Measurements from ENCODE around the gene SPATS1. TPM values are rescaled to one million over a fixed set of nuclear protein-coding genes. Genes with fewer than 3 reads are reported as not detected.

SPATS1 gene
- total and polyA plus RNA-seq, 2 donors = 0.09 to 0.33 TPM

- peaks cover 0 to 4% of the 10 kb centered on the region in 2 donors for H3K27me3 ChIP-seq (ENCODE audit: control insufficient read depth in 2 of 2, insufficient read depth in 1 of 2, low read length in 1 of 2)
- no peak overlapping the region for H3K27ac ChIP-seq (ENCODE audit: low read depth in 1 of 2, low read length in 1 of 2)
- no peak for DNase-seq (ENCODE audit: low read depth in 6 of 9, low spot score in 9 of 9)
- H3K9me3 ChIP-seq (ENCODE audit: control insufficient read depth in 2 of 2, insufficient read depth in 1 of 2, low read length in 1 of 2) = no peaks in the 10 kb centered on the region
- no peak overlapping the region for H3K4me3 ChIP-seq (ENCODE audit: low read length in 2 of 2)
- no peaks in the 10 kb centered on the region for H3K4me1 ChIP-seq (ENCODE audit: control insufficient read depth in 2 of 2, insufficient read depth in 2 of 2, low read length in 2 of 2)
- 98% methylated on average over 3 of the region's 3 CpGs for WGBS
- H3K36me3 ChIP-seq (ENCODE audit: control insufficient read depth in 2 of 2, insufficient read depth in 2 of 2, low read length in 1 of 2) = no peaks in the 10 kb centered on the region
These were observed 24.3 kb downstream of the SPATS1 start for GRCh38 chr6:44366781-44367180.

GRCh38 chr6:44367681-44368080 lies 25.2 kb downstream of the SPATS1 start:
- Histone ChIP-seq H3K9me3 (ENCODE audit: control insufficient read depth in 2 of 2, insufficient read depth in 1 of 2, low read length in 1 of 2) (no peaks in the 10 kb centered on the region), H3K27me3 (ENCODE audit: control insufficient read depth in 2 of 2, insufficient read depth in 1 of 2, low read length in 1 of 2) (peaks cover 0 to 4% of the 10 kb centered on the region in 2 donors), H3K27ac (ENCODE audit: low read depth in 1 of 2, low read length in 1 of 2) (no peak overlapping the region), H3K4me1 (ENCODE audit: control insufficient read depth in 2 of 2, insufficient read depth in 2 of 2, low read length in 2 of 2) (no peaks in the 10 kb centered on the region), H3K36me3 (ENCODE audit: control insufficient read depth in 2 of 2, insufficient read depth in 2 of 2, low read length in 1 of 2) (no peaks in the 10 kb centered on the region), H3K4me3 (ENCODE audit: low read length in 2 of 2) (no peak overlapping the region)
- no peak for DNase-seq (ENCODE audit: low read depth in 6 of 9, low spot score in 9 of 9)
- WGBS = 19% methylated on average over 2 of the region's 2 CpGs

- WGBS = 99% methylated on average over 3 of the region's 3 CpGs
- Histone ChIP-seq H3K4me3 (ENCODE audit: low read length in 2 of 2) (no peak overlapping the region), H3K4me1 (ENCODE audit: control insufficient read depth in 2 of 2, insufficient read depth in 2 of 2, low read length in 2 of 2) (no peaks in the 10 kb centered on the region), H3K9me3 (ENCODE audit: control insufficient read depth in 2 of 2, insufficient read depth in 1 of 2, low read length in 1 of 2) (no peaks in the 10 kb centered on the region), H3K27me3 (ENCODE audit: control insufficient read depth in 2 of 2, insufficient read depth in 1 of 2, low read length in 1 of 2) (no peaks in the 10 kb centered on the region), H3K27ac (ENCODE audit: low read depth in 1 of 2, low read length in 1 of 2) (no peak overlapping the region), H3K36me3 (ENCODE audit: control insufficient read depth in 2 of 2, insufficient read depth in 2 of 2, low read length in 1 of 2) (no peaks in the 10 kb centered on the region)
- DNase-seq (ENCODE audit: low read depth in 6 of 9, low spot score in 9 of 9) = no peak
These were observed 30.6 kb downstream of the SPATS1 start for GRCh38 chr6:44373051-44373450.

- Histone ChIP-seq H3K9me3 (ENCODE audit: control insufficient read depth in 2 of 2, insufficient read depth in 1 of 2, low read length in 1 of 2) (peaks cover 0 to 3% of the 10 kb centered on the region in 2 donors), H3K36me3 (ENCODE audit: control insufficient read depth in 2 of 2, insufficient read depth in 2 of 2, low read length in 1 of 2) (no peaks in the 10 kb centered on the region), H3K27me3 (ENCODE audit: control insufficient read depth in 2 of 2, insufficient read depth in 1 of 2, low read length in 1 of 2) (no peaks in the 10 kb centered on the region), H3K4me1 (ENCODE audit: control insufficient read depth in 2 of 2, insufficient read depth in 2 of 2, low read length in 2 of 2) (peaks cover 0 to 2% of the 10 kb centered on the region in 2 donors), H3K27ac (ENCODE audit: low read depth in 1 of 2, low read length in 1 of 2) (no peak overlapping the region), H3K4me3 (ENCODE audit: low read length in 2 of 2) (no peak overlapping the region)
- 96% methylated on average over 2 of the region's 2 CpGs for WGBS
- no peak for DNase-seq (ENCODE audit: low read depth in 6 of 9, low spot score in 9 of 9)
These were observed 31.3 kb downstream of the SPATS1 start for GRCh38 chr6:44373787-44374186.

- 90% methylated on average over 3 of the region's 3 CpGs for WGBS
These were observed 32.6 kb downstream of the SPATS1 start for GRCh38 chr6:44375071-44375470.

GRCh38 chr6:44377484-44377883 lies 35.0 kb downstream of the SPATS1 start:
- WGBS = 98% methylated on average over 3 of the region's 3 CpGs
- Histone ChIP-seq H3K9me3 (ENCODE audit: control insufficient read depth in 2 of 2, insufficient read depth in 1 of 2, low read length in 1 of 2) (peaks cover 0 to 3% of the 10 kb centered on the region in 2 donors), H3K27ac (ENCODE audit: low read depth in 1 of 2, low read length in 1 of 2) (no peak overlapping the region), H3K4me3 (ENCODE audit: low read length in 2 of 2) (no peak overlapping the region), H3K27me3 (ENCODE audit: control insufficient read depth in 2 of 2, insufficient read depth in 1 of 2, low read length in 1 of 2) (no peaks in the 10 kb centered on the region), H3K4me1 (ENCODE audit: control insufficient read depth in 2 of 2, insufficient read depth in 2 of 2, low read length in 2 of 2) (peaks cover 0 to 3% of the 10 kb centered on the region in 2 donors), H3K36me3 (ENCODE audit: control insufficient read depth in 2 of 2, insufficient read depth in 2 of 2, low read length in 1 of 2) (no peaks in the 10 kb centered on the region)
- no peak for DNase-seq (ENCODE audit: low read depth in 6 of 9, low spot score in 9 of 9)

More at GRCh38 chr6:44375071-44375470, 32.6 kb downstream of the SPATS1 start:
- no peaks in the 10 kb centered on the region for H3K27me3 ChIP-seq (ENCODE audit: control insufficient read depth in 2 of 2, insufficient read depth in 1 of 2, low read length in 1 of 2)
- no peaks in the 10 kb centered on the region for H3K36me3 ChIP-seq (ENCODE audit: control insufficient read depth in 2 of 2, insufficient read depth in 2 of 2, low read length in 1 of 2)
- no peak overlapping the region for H3K27ac ChIP-seq (ENCODE audit: low read depth in 1 of 2, low read length in 1 of 2)
- peaks cover 0 to 3% of the 10 kb centered on the region in 2 donors for H3K9me3 ChIP-seq (ENCODE audit: control insufficient read depth in 2 of 2, insufficient read depth in 1 of 2, low read length in 1 of 2)
- no peak for DNase-seq (ENCODE audit: low read depth in 6 of 9, low spot score in 9 of 9)
- no peak overlapping the region for H3K4me3 ChIP-seq (ENCODE audit: low read length in 2 of 2)
- H3K4me1 ChIP-seq (ENCODE audit: control insufficient read depth in 2 of 2, insufficient read depth in 2 of 2, low read length in 2 of 2) = peaks cover 0 to 3% of the 10 kb centered on the region in 2 donors

GRCh38 chr6:44377971-44378370 lies 35.5 kb downstream of the SPATS1 start:
- 38% methylated on average over 1 of the region's 1 CpG for WGBS
- H3K27ac ChIP-seq (ENCODE audit: low read depth in 1 of 2, low read length in 1 of 2) = no peak overlapping the region
- peaks cover 0 to 3% of the 10 kb centered on the region in 2 donors for H3K9me3 ChIP-seq (ENCODE audit: control insufficient read depth in 2 of 2, insufficient read depth in 1 of 2, low read length in 1 of 2)
- DNase-seq (ENCODE audit: low read depth in 6 of 9, low spot score in 9 of 9) = no peak
- H3K4me1 ChIP-seq (ENCODE audit: control insufficient read depth in 2 of 2, insufficient read depth in 2 of 2, low read length in 2 of 2) = peaks cover 0 to 3% of the 10 kb centered on the region in 2 donors
- no peak overlapping the region for H3K4me3 ChIP-seq (ENCODE audit: low read length in 2 of 2)
- H3K36me3 ChIP-seq (ENCODE audit: control insufficient read depth in 2 of 2, insufficient read depth in 2 of 2, low read length in 1 of 2) = no peaks in the 10 kb centered on the region
- H3K27me3 ChIP-seq (ENCODE audit: control insufficient read depth in 2 of 2, insufficient read depth in 1 of 2, low read length in 1 of 2) = no peaks in the 10 kb centered on the region

- no peak overlapping the region for H3K4me3 ChIP-seq (ENCODE audit: low read length in 2 of 2)
- peaks cover 0 to 3% of the 10 kb centered on the region in 2 donors for H3K9me3 ChIP-seq (ENCODE audit: control insufficient read depth in 2 of 2, insufficient read depth in 1 of 2, low read length in 1 of 2)
- DNase-seq (ENCODE audit: low read depth in 6 of 9, low spot score in 9 of 9) = no peak
- no peaks in the 10 kb centered on the region for H3K36me3 ChIP-seq (ENCODE audit: control insufficient read depth in 2 of 2, insufficient read depth in 2 of 2, low read length in 1 of 2)
- H3K27me3 ChIP-seq (ENCODE audit: control insufficient read depth in 2 of 2, insufficient read depth in 1 of 2, low read length in 1 of 2) = no peaks in the 10 kb centered on the region
- 78% methylated on average over 2 of the region's 2 CpGs for WGBS
- H3K4me1 ChIP-seq (ENCODE audit: control insufficient read depth in 2 of 2, insufficient read depth in 2 of 2, low read length in 2 of 2) = peaks cover under 1 to 5% of the 10 kb centered on the region in 2 donors
- no peak overlapping the region for H3K27ac ChIP-seq (ENCODE audit: low read depth in 1 of 2, low read length in 1 of 2)
These were observed 39.3 kb downstream of the SPATS1 start for GRCh38 chr6:44381739-44382138.

- H3K4me1 ChIP-seq (ENCODE audit: control insufficient read depth in 2 of 2, insufficient read depth in 2 of 2, low read length in 2 of 2) = peaks cover 17 to 20% of the 10 kb centered on the region in 2 donors
- no peak overlapping the region for H3K27ac ChIP-seq (ENCODE audit: low read depth in 1 of 2, low read length in 1 of 2)
- H3K27me3 ChIP-seq (ENCODE audit: control insufficient read depth in 2 of 2, insufficient read depth in 1 of 2, low read length in 1 of 2) = no peaks in the 10 kb centered on the region
- DNase-seq (ENCODE audit: low read depth in 6 of 9, low spot score in 9 of 9) = peak in 1 of 9 donors; percentile 8
- peak overlapping the region; percentile 91 to 99 for H3K4me3 ChIP-seq (ENCODE audit: low read length in 2 of 2)
- 78% methylated on average over 6 of the region's 6 CpGs for WGBS
- no peaks in the 10 kb centered on the region for H3K9me3 ChIP-seq (ENCODE audit: control insufficient read depth in 2 of 2, insufficient read depth in 1 of 2, low read length in 1 of 2)
- peaks cover 4 to 8% of the 10 kb centered on the region in 2 donors for H3K36me3 ChIP-seq (ENCODE audit: control insufficient read depth in 2 of 2, insufficient read depth in 2 of 2, low read length in 1 of 2)
These were observed 44.0 kb downstream of the SPATS1 start for GRCh38 chr6:44386364-44386928.
